Colonic mucosa (tissue), 4 donors: ENCODE data around the gene SEMA4D. TPM values are rescaled to one million over a fixed set of nuclear protein-coding genes. Genes with fewer than 3 reads are reported as not detected.

Experiments
- DNase-seq: peaks from one replicate; pipeline ENCODE4 v3.0.0-alpha.2; 2020
- H3K27ac ChIP-seq: fragments of 200-600 bp; one replicate; pipeline ENCODE4 v1.8.0; 2021
- H3K27me3 ChIP-seq: fragments of 200-600 bp; one replicate; pipeline ENCODE4 v1.8.0; 2021
- H3K36me3 ChIP-seq: fragments of 200-600 bp; one replicate; pipeline ENCODE4 v1.8.0; 2021
- H3K4me1 ChIP-seq: fragments of 200-600 bp; one replicate; pipeline ENCODE4 v1.8.0; 2021; ENCODE audit warnings: mild to moderate bottlenecking
- H3K4me3 ChIP-seq: fragments of 200-600 bp; one replicate; pipeline ENCODE4 v1.8.0; 2021
- H3K9ac ChIP-seq, 2 donors: one replicate each; pipeline ENCODE4 v1.7.0; 2013; ENCODE audit warnings: control low read depth in 2 of 2, low read depth in 2 of 2, low read length in 2 of 2
- H3K9me3 ChIP-seq: fragments of 200-600 bp; one replicate; pipeline ENCODE4 v1.8.0; 2021
- CTCF ChIP-seq: fragments of 200-600 bp; IDR thresholded peaks from one replicate; pipeline ENCODE4 v1.8.0; 2022; ENCODE audit warnings: antibody characterized with exemption, mild to moderate bottlenecking
- intact Hi-C: fragments of 100-400 bp; cut with DNase I; formaldehyde crosslinking; loops from one replicate; pipeline ENCODE4 v1.14.1; 2022
- total RNA-seq, 2 donors: library from RNA; stranded (reverse); fragmentation: NEBNext Ultra II Directional in 1 of 2; extraction: Animal tissue kit (Norgen Biotek cat#: 25700) in 1 of 2; gene quantifications; one replicate each; pipeline ENCODE4 v1.2.1, GENCODE V29; 2021
- donor health status: healthy.
- donor health status: DM: no; HTN: no; CAD: no.
- donor health status: DM: no; HTN: no; CAD: no.

SEMA4D gene
- total RNA-seq, 2 donors from 2014 or later: 14.7 to 19.0 TPM

- intact Hi-C loops: no loop called here
- Histone ChIP-seq H3K4me1 (peaks cover 4% of the 10 kb centered on the region), H3K9me3 (no peaks in the 10 kb centered on the region), H3K9ac (peak overlapping the region in 1 of 2 donors; percentile 26), H3K27ac (no peak overlapping the region), H3K4me3 (no peak overlapping the region), H3K36me3 (no peaks in the 10 kb centered on the region), H3K27me3 (no peaks in the 10 kb centered on the region)
- TF ChIP-seq CTCF: no peak
- no peak for DNase-seq
Measured at GRCh38 chr9:89442981-89443814, 54.7 kb downstream of the SEMA4D start.

DNA sequence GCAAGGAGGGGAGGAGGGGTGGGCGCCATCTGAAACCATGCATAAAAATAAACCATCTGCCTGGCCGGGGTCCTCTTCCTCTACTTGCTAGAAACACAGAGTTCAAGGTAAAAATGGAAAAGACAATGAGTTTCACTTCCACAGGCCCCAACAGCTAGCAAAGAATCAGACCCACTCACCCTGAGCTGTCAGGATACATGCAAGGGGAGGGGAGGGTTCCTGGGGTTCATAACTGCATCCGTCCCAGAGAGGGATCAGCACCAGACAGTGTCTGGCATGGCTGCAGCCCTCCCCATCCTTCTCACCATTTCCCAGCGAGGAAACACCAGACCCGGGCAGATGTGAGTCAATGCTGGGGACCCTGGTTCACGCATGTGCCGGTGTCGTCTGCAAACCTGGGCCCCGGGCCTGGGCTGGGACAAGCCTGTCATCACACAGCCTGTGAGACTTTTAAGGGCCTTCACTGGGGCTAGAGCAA, 55.4 kb downstream of the SEMA4D start:
- Histone ChIP-seq H3K9ac (no peak overlapping the region), H3K27me3 (no peaks in the 10 kb centered on the region), H3K27ac (no peak overlapping the region), H3K9me3 (no peaks in the 10 kb centered on the region), H3K4me3 (no peak overlapping the region), H3K36me3 (no peaks in the 10 kb centered on the region), H3K4me1 (peaks cover 4% of the 10 kb centered on the region)
- intact Hi-C loops: no loop called here
- no peak for DNase-seq
- no peak for TF ChIP-seq CTCF

DNA sequence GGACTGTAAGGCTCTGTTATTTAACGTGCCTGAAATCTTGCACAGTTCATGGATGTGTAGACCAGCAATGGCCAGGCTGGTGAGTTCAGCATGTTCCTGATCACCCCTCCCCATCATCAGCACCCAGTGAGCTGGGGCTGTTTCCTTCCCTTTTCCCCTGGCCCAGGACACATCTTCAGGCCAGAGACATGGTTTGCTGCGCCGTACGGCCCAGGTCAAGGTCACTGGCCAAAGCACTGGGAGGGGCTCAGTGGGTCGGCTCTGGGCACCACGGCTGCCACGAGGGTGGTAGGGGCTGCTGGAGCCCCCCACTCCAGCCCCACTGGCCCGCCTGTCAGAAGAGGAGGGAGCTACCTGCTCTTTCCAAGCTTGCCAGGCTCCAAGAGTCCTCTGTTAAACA, 55.9 kb downstream of the SEMA4D start:
- no peak overlapping the region for H3K9ac ChIP-seq
- H3K4me3 ChIP-seq: no peak overlapping the region
- H3K4me1 ChIP-seq: peaks cover 10% of the 10 kb centered on the region
- intact Hi-C loops: no loop called here
- no peaks in the 10 kb centered on the region for H3K9me3 ChIP-seq
- no peaks in the 10 kb centered on the region for H3K36me3 ChIP-seq
- no peaks in the 10 kb centered on the region for H3K27me3 ChIP-seq
- TF ChIP-seq CTCF: no peak
- H3K27ac ChIP-seq: no peak overlapping the region
- DNase-seq: no peak

DNA sequence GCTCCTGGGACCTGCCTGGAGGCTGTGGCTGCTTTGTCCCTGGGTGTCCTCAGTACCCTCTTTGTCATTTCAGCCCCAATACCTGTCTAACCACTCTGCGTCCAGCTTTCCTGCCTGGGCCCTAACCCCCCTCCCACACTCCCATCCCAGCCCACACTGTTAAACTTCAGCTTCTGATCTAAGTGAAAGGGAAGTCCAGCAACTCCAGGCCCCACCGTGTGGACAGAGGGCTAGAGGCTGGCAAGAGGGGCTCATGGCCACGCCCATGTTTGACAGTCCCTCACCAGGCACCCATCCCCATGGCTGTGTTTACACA, 56.3 kb downstream of the SEMA4D start:
- no peak overlapping the region for H3K27ac ChIP-seq
- H3K27me3 ChIP-seq: no peaks in the 10 kb centered on the region
- DNase-seq: no peak
- no peaks in the 10 kb centered on the region for H3K9me3 ChIP-seq
- H3K9ac ChIP-seq: no peak overlapping the region
- no peaks in the 10 kb centered on the region for H3K36me3 ChIP-seq
- no peak for TF ChIP-seq CTCF
- intact Hi-C loops: no loop called here
- no peak overlapping the region for H3K4me3 ChIP-seq
- peaks cover 13% of the 10 kb centered on the region for H3K4me1 ChIP-seq

DNA sequence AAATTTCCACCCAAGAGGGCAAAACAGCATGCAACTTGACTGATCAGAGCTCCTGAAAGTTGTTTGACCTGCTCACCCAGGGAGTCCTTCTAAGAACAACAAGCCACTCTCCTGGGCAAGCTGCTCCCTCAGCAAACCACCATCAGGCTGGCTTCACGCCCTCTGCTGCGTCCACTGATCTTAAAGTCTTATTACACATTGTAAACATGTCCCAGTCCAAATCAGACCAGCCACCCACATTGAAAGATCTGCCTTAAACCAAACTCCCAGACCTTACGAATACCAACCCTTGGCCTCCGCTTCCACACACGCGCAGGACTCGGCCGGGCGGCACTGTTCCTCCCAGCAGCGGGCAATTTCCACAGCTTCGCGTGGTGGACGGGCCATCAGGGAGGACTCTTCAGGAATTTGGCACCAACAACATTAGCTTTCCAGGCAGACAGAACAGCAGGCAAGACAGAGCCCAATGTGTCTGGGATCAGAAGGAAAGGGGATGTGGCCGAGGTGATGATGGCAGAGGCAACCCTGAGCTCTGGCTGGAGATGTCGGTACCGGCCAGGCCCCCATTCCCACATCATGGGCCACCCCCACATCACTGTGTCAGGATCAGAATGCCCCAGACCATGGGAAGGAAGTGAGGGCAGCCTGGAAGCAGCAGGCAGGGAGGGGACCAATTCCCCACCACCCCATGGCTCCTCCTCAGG, 56.8 kb downstream of the SEMA4D start:
- DNase-seq: no peak
- intact Hi-C loops: no loop called here
- H3K27me3 ChIP-seq: no peaks in the 10 kb centered on the region
- H3K4me3 ChIP-seq: no peak overlapping the region
- H3K36me3 ChIP-seq: no peaks in the 10 kb centered on the region
- no peak overlapping the region for H3K27ac ChIP-seq
- H3K9me3 ChIP-seq: no peaks in the 10 kb centered on the region
- H3K9ac ChIP-seq: no peak overlapping the region
- peaks cover 19% of the 10 kb centered on the region for H3K4me1 ChIP-seq
- TF ChIP-seq CTCF: no peak
